ENCODE data around the gene PLA2G2F.

DNA sequence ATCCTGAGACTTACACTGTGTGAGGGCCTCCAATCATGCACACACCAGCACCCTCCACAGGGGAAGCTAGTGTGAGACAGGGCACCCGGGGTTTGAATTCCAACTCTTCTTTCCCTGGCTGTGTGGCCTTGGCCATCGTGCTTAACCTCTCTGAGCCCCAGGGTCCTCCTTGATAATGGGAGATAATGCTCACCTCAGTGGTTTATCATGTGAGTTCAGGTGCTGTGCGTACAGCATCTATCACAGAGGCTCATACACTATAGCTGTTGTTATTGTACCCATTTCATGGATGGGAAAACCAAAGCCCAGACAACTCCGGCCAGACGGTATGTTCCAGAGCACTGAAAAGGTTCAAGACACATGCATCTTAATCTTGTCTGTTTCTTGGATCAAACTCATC lies 30.8 kb downstream of the PLA2G2F start:
- TF ChIP-seq, protein P1, sequence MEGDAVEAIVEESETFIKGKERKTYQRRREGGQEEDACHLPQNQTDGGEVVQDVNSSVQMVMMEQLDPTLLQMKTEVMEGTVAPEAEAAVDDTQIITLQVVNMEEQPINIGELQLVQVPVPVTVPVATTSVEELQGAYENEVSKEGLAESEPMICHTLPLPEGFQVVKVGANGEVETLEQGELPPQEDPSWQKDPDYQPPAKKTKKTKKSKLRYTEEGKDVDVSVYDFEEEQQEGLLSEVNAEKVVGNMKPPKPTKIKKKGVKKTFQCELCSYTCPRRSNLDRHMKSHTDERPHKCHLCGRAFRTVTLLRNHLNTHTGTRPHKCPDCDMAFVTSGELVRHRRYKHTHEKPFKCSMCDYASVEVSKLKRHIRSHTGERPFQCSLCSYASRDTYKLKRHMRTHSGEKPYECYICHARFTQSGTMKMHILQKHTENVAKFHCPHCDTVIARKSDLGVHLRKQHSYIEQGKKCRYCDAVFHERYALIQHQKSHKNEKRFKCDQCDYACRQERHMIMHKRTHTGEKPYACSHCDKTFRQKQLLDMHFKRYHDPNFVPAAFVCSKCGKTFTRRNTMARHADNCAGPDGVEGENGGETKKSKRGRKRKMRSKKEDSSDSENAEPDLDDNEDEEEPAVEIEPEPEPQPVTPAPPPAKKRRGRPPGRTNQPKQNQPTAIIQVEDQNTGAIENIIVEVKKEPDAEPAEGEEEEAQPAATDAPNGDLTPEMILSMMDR (IDR thresholded peaks at IDR 0.05): no peak
- TF ChIP-seq POLR2A (IDR thresholded peaks at IDR 0.05): no peak

Data from right lobe of liver (tissue), 4 donors.